BJ (cell line): ENCODE results near the gene CLIC5. TPM values are rescaled to one million over a fixed set of nuclear protein-coding genes. Genes with fewer than 3 reads are reported as not detected.

ENCODE experiments used
- CTCF ChIA-PET: fragments of 350-600 bp; formaldehyde crosslinking; extraction: SDS; loops from one replicate; lab custom pipeline; 2021; ENCODE audit warnings: antibody characterized with exemption, inconsistent platforms; lab: Yijun Ruan, JAX
- POLR2A ChIA-PET: fragments of 300-600 bp; sonication (Branson Sonifier 250); formaldehyde crosslinking; extraction: SDS; loops from one replicate; lab custom pipeline; 2021; ENCODE audit warnings: antibody characterized with exemption; lab: Charles Lee
- DNase-seq: peaks from one replicate; pipeline ENCODE4 v3.0.0-alpha.2; 2011; ENCODE audit warnings: low read depth
- H3K27me3 ChIP-seq: 2 replicates; pipeline ENCODE4 v1.6.0; 2011; ENCODE audit warnings: low read length; ENCODE audit not compliant: control insufficient read depth, insufficient read depth
- H3K36me3 ChIP-seq: 2 replicates; pipeline ENCODE4 v1.5.1; 2011; ENCODE audit warnings: low read length; ENCODE audit not compliant: control insufficient read depth, insufficient read depth
- H3K4me3 ChIP-seq: 2 replicates; pipeline ENCODE4 v1.5.1; 2011; ENCODE audit warnings: low read depth, mild to moderate bottlenecking, control low read depth, low read length
- CTCF ChIP-seq: IDR thresholded peaks from 2 replicates; pipeline ENCODE4 v1.5.1; 2011; ENCODE audit warnings: low read depth, mild to moderate bottlenecking, control low read depth, inconsistent platforms, low read length, moderate library complexity; ENCODE audit not compliant: insufficient read depth
- polyA plus RNA-seq: library from polyadenylated mRNA; depleted of rRNA; stranded (reverse); fragments of >200 nt; gene quantifications from 2 replicates; pipeline ENCODE4 v1.2.3, GENCODE V29; 2011

CLIC5 gene
- polyA plus RNA-seq, 1 experiment, result not detected

DNA sequence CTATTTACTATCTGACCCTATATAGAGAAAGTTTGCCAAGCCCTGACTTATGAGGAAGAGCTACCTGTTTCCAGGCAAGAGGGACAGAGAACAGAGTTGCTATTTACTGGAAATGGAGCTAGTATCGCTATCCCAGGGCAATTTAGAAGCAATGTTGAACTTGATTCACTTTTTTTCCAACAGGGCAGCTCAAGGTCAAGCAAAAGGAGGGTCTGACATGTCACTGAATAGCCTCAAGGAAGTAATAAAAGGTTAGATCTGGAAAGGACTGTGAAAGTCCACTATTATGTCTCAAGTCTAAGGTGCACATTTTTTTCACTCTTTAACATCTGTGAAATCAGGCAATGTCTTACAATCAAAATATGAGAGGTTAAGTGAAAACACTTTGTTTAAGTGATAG is 84.4 kb downstream of the CLIC5 start:
- CTCF ChIA-PET, result interaction anchor here (0.9 to 4.0 kb wide), 17 partner anchors 9 to 1456 kb away, joined by 3 to 43 read pairs (median 4); no protein-coding TSS in a partner anchor

GRCh38 chr6:45930420-45931040 is 85.1 kb downstream of the CLIC5 start:
- TF ChIP-seq CTCF, result peak; percentile 99
- POLR2A ChIA-PET, result interaction anchor here (0.8 kb wide), 1 partner anchor 1455 kb away, joined by 4 read pairs; no protein-coding TSS in a partner anchor
- no peaks in the 10 kb centered on the region for H3K36me3 ChIP-seq
- CTCF ChIA-PET, result interaction anchor here (0.6 to 4.0 kb wide), 33 partner anchors 9 to 1455 kb away, joined by 3 to 43 read pairs (median 4); no protein-coding TSS in a partner anchor
- DNase-seq, result no peak
- H3K27me3 ChIP-seq, result peaks cover 10% of the 10 kb centered on the region
- no peak overlapping the region for H3K4me3 ChIP-seq

More for the DNA sequence above, 84.4 kb downstream of the CLIC5 start:
- peaks cover 10% of the 10 kb centered on the region for H3K27me3 ChIP-seq
- POLR2A ChIA-PET, result interaction anchor here (0.8 kb wide), 1 partner anchor 1456 kb away, joined by 4 read pairs; no protein-coding TSS in a partner anchor
- H3K36me3 ChIP-seq, result no peaks in the 10 kb centered on the region
- TF ChIP-seq CTCF, result no peak
- DNase-seq, result no peak
- no peak overlapping the region for H3K4me3 ChIP-seq

DNA sequence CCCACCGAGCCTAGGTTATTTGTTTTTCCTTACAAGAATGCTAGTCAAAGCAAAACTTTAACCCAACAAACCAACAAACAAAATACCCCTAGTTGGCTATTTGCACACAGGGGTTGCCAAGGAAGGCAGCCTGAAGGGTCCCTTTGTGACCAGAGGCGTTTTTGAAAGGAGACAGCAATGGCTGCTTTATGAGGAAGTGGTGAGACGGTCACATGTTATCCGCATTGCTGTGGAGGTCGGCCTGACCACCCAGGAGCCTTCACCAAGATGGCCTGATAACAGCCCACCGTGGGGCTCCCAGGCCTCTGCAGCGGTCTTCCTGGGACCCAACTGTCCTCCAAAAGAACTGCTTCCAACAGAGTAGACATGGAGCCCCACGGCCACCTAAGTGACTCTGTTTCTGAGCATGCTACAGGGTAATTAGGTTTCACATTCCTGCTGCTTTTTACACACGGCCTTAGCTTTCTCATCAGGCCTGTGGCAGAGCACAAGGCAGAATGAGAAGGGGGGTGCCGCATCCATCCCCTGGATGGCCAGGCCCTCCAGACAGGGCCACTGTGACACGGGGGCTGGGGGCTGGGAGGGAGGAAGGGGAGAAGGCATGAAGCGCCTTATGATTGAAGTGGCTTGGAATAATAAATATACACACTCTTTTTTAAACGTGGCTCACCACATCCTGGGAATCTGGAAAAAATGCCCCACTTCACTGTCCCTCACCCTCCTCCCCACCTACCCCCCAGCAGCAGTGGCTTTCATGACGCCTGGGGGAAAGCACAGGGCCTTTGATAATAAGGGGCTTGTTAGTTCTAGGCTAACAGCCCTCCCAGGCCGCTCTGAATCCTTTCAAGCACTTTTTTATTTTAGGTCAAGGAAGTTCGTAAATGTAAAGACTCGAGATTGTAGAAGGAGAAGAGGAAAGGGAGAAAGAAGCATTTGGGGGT is 86.0 kb downstream of the CLIC5 start:
- POLR2A ChIA-PET, result no interaction called here
- H3K36me3 ChIP-seq, result no peaks in the 10 kb centered on the region
- no peak for TF ChIP-seq CTCF
- peaks cover 5% of the 10 kb centered on the region for H3K27me3 ChIP-seq
- CTCF ChIA-PET, result interaction anchor here (0.6 to 4.0 kb wide), 27 partner anchors 8 to 1454 kb away, joined by 3 to 43 read pairs (median 4); no protein-coding TSS in a partner anchor
- no peak for DNase-seq
- no peak overlapping the region for H3K4me3 ChIP-seq

GRCh38 chr6:45928721-45929305 is 86.8 kb downstream of the CLIC5 start:
- POLR2A ChIA-PET, result no interaction called here
- Histone ChIP-seq H3K36me3 (no peaks in the 10 kb centered on the region), H3K27me3 (peaks cover 5% of the 10 kb centered on the region), H3K4me3 (no peak overlapping the region)
- CTCF ChIA-PET, result interaction anchor here (1.9 to 4.0 kb wide), 3 partner anchors 11 to 1453 kb away, joined by 5 to 31 read pairs (median 16); no protein-coding TSS in a partner anchor
- no peak for TF ChIP-seq CTCF
- no peak for DNase-seq
